Liver (tissue), 9 donors: ENCODE data around the gene MRPS18A. TPM values are rescaled to one million over a fixed set of nuclear protein-coding genes. Genes with fewer than 3 reads are reported as not detected.

Source experiments
- DNase-seq: peaks from one replicate; pipeline ENCODE4 v3.0.0-alpha.2; 2017; ENCODE audit warnings: low spot score
- H3K27ac ChIP-seq, 2 donors: one replicate each; pipeline ENCODE4 v1.7.0; 2013; ENCODE audit warnings: inconsistent platforms in 2 of 2, low read length in 2 of 2, control low read depth in 1 of 2, low read depth in 1 of 2, mild to moderate bottlenecking in 1 of 2
- H3K27me3 ChIP-seq, 4 donors: one replicate each; pipeline versions ENCODE4 v1.6.1 to v1.7.0; 2013; ENCODE audit warnings: low read length in 3 of 4, inconsistent platforms in 1 of 4, mild to moderate bottlenecking in 1 of 4, moderate library complexity in 1 of 4; ENCODE audit not compliant: control insufficient read depth in 4 of 4, insufficient read depth in 4 of 4
- H3K36me3 ChIP-seq, 4 donors: one replicate each; pipeline versions ENCODE4 v1.6.1 to v1.7.0; 2013; ENCODE audit warnings: low read length in 3 of 4, mild to moderate bottlenecking in 3 of 4, low read depth in 1 of 4, moderate library complexity in 1 of 4; ENCODE audit not compliant: control insufficient read depth in 4 of 4, insufficient read depth in 3 of 4
- H3K4me1 ChIP-seq, 4 donors: one replicate each; pipeline versions ENCODE4 v1.6.1 to v1.7.0; 2013; ENCODE audit warnings: low read length in 3 of 4, mild to moderate bottlenecking in 3 of 4, moderate library complexity in 1 of 4; ENCODE audit not compliant: control insufficient read depth in 4 of 4, insufficient read depth in 4 of 4
- H3K4me3 ChIP-seq, 3 donors: one replicate each; pipeline versions ENCODE4 v1.6.1 to v1.7.0; 2013; ENCODE audit warnings: low read length in 3 of 3, control low read depth in 1 of 3, low read depth in 1 of 3, mild to moderate bottlenecking in 1 of 3
- H3K9ac ChIP-seq, 2 donors: one replicate each; pipeline ENCODE4 v1.7.0; 2013; ENCODE audit warnings: low read length in 2 of 2, mild to moderate bottlenecking in 2 of 2, moderate library complexity in 2 of 2, control low read depth in 1 of 2, low read depth in 1 of 2
- H3K9me3 ChIP-seq, 4 donors: one replicate each; pipeline versions ENCODE4 v1.6.1 to v1.7.0; 2013; ENCODE audit warnings: low read length in 3 of 4; ENCODE audit not compliant: control insufficient read depth in 4 of 4
- ATF3 ChIP-seq: IDR thresholded peaks from 2 replicates; pipeline ENCODE4 v1.6.1; 2016; ENCODE audit warnings: antibody characterized with exemption
- EGR1 ChIP-seq, 2 donors: IDR thresholded peaks; 2 replicates each; pipeline ENCODE4 v1.6.1; 2016 to 2018; ENCODE audit warnings: antibody characterized with exemption in 2 of 2, low read depth in 2 of 2
- FOXA1 ChIP-seq: IDR thresholded peaks from 2 replicates; pipeline ENCODE4 v1.6.1; 2016; ENCODE audit warnings: antibody characterized with exemption
- FOXA2 ChIP-seq: IDR thresholded peaks from 2 replicates; pipeline ENCODE4 v1.6.1; 2016; ENCODE audit warnings: antibody characterized with exemption
- GABPA ChIP-seq, 2 donors: IDR thresholded peaks in 1 of 2; conservative IDR thresholded peaks in 1 of 2; 2 replicates each; pipeline ENCODE4 v1.6.1; 2016; ENCODE audit warnings: antibody characterized with exemption in 2 of 2, mild to moderate bottlenecking in 1 of 2, moderate library complexity in 1 of 2
- HNF4A ChIP-seq, 2 donors: conservative IDR thresholded peaks; 2 replicates each; pipeline ENCODE4 v1.6.1; 2016; ENCODE audit warnings: antibody characterized with exemption in 2 of 2, mild to moderate bottlenecking in 2 of 2
- HNF4G ChIP-seq: IDR thresholded peaks from 2 replicates; pipeline ENCODE4 v1.6.1; 2016; ENCODE audit warnings: antibody characterized with exemption
- MAX ChIP-seq: IDR thresholded peaks from 2 replicates; pipeline ENCODE4 v1.6.1; 2016; ENCODE audit warnings: antibody characterized with exemption
- NR2F2 ChIP-seq: IDR thresholded peaks from 2 replicates; pipeline ENCODE4 v1.6.1; 2016; ENCODE audit warnings: antibody characterized with exemption
- RAD21 ChIP-seq, 2 donors: IDR thresholded peaks; 2 replicates each; pipeline ENCODE4 v1.6.1; 2016; ENCODE audit warnings: antibody characterized with exemption in 2 of 2, mild to moderate bottlenecking in 2 of 2
- SP1 ChIP-seq: IDR thresholded peaks from 2 replicates; pipeline ENCODE4 v1.6.1; 2018; ENCODE audit warnings: antibody characterized with exemption, mild to moderate bottlenecking
- TAF1 ChIP-seq: conservative IDR thresholded peaks from 2 replicates; pipeline ENCODE4 v1.6.1; 2016; ENCODE audit warnings: antibody characterized with exemption, mild to moderate bottlenecking
- YY1 ChIP-seq: IDR thresholded peaks from 2 replicates; pipeline ENCODE4 v1.6.1; 2016; ENCODE audit warnings: antibody characterized with exemption, mild to moderate bottlenecking
- WGBS: extraction: QIAGEN DNeasy Blood & Tissue Kit; methylation state at CpG from one replicate; pipeline ENCODE4 v1.1.7; 2013; 5-methylcytosine and 5-hydroxymethylcytosine counted together
- polyA plus RNA-seq, 2 donors: library from polyadenylated mRNA; stranded (reverse) in 1 of 2; unstranded in 1 of 2; fragments of 200-250 nt in 1 of 2; fragments of >200 nt in 1 of 2; fragmentation: Nextera tagmentation in 1 of 2; extraction: Ambion mirVana in 1 of 2; gene quantifications; one replicate each; pipeline versions ENCODE4 v1.2.1 to v1.2.3, GENCODE V29; 2013 to 2015
- total RNA-seq, 2 donors: library from RNA; depleted of rRNA; stranded (reverse); fragments of >200 nt; gene quantifications; one replicate each; pipeline ENCODE4 v1.2.3, GENCODE V29; 2014
- TF ChIP-seq, protein P1 (sequence below): fragments of 150-350 bp; IDR thresholded peaks from 2 replicates; pipeline ENCODE4 v1.5.1; 2017; ENCODE audit warnings: improper control_type of control experiment, low read depth, low read length; ENCODE audit not compliant: missing input control
- TF ChIP-seq, protein P2 (sequence below): IDR thresholded peaks from 2 replicates; pipeline ENCODE4 v1.6.1; 2016; ENCODE audit warnings: antibody characterized with exemption, mild to moderate bottlenecking
- TF ChIP-seq, protein P3 (sequence below): IDR thresholded peaks from 2 replicates; pipeline ENCODE4 v1.6.1; 2016; ENCODE audit warnings: antibody characterized with exemption
- donor health status: healthy.
- donor health status: healthy.
- donor health status: healthy.
- donor health status: healthy.
- donor health status: healthy.

Gene MRPS18A
- total and polyA plus RNA-seq, 4 donors: 21.5 to 50.5 (median 35.0) TPM

GRCh38 chr6:43680308-43681200 lies 7.0 kb downstream of the MRPS18A start:
- Histone ChIP-seq H3K9me3 (no peaks in the 10 kb centered on the region), H3K36me3 (peaks cover 7 to 46% (median 19%) of the 10 kb centered on the region in 4 donors), H3K27ac (no peak overlapping the region), H3K4me3 (no peak overlapping the region), H3K9ac (no peak overlapping the region), H3K4me1 (peaks cover 0 to 3% (median under 1%) of the 10 kb centered on the region in 4 donors), H3K27me3 (no peaks in the 10 kb centered on the region)
- TF ChIP-seq ATF3 (no peak), YY1 (no peak), RAD21 (IDR thresholded peaks at IDR 0.05) (no peak), GABPA (IDR thresholded peaks at IDR 0.05 in 1 of 2, conservative IDR thresholded peaks at IDR 0.05 in 1 of 2) (no peak), NR2F2 (no peak), SP1 (no peak)
- no peak for DNase-seq
- 87% methylated on average over 11 of the region's 11 CpGs for WGBS

- Histone ChIP-seq H3K27ac (no peak overlapping the region), H3K9ac (no peak overlapping the region), H3K27me3 (no peaks in the 10 kb centered on the region), H3K36me3 (peaks cover 12 to 61% (median 28%) of the 10 kb centered on the region in 4 donors), H3K9me3 (no peaks in the 10 kb centered on the region), H3K4me1 (no peaks in the 10 kb centered on the region), H3K4me3 (no peak overlapping the region)
- DNase-seq: no peak
- WGBS: 85% methylated on average over 6 of the region's 6 CpGs
- TF ChIP-seq, protein P1, sequence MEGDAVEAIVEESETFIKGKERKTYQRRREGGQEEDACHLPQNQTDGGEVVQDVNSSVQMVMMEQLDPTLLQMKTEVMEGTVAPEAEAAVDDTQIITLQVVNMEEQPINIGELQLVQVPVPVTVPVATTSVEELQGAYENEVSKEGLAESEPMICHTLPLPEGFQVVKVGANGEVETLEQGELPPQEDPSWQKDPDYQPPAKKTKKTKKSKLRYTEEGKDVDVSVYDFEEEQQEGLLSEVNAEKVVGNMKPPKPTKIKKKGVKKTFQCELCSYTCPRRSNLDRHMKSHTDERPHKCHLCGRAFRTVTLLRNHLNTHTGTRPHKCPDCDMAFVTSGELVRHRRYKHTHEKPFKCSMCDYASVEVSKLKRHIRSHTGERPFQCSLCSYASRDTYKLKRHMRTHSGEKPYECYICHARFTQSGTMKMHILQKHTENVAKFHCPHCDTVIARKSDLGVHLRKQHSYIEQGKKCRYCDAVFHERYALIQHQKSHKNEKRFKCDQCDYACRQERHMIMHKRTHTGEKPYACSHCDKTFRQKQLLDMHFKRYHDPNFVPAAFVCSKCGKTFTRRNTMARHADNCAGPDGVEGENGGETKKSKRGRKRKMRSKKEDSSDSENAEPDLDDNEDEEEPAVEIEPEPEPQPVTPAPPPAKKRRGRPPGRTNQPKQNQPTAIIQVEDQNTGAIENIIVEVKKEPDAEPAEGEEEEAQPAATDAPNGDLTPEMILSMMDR: no peak
- no peak for TF ChIP-seq FOXA2
- TF ChIP-seq HNF4G: no peak
- TF ChIP-seq HNF4A (conservative IDR thresholded peaks at IDR 0.05): no peak
- no peak for TF ChIP-seq MAX
- TF ChIP-seq NR2F2: no peak
- TF ChIP-seq, protein P2, sequence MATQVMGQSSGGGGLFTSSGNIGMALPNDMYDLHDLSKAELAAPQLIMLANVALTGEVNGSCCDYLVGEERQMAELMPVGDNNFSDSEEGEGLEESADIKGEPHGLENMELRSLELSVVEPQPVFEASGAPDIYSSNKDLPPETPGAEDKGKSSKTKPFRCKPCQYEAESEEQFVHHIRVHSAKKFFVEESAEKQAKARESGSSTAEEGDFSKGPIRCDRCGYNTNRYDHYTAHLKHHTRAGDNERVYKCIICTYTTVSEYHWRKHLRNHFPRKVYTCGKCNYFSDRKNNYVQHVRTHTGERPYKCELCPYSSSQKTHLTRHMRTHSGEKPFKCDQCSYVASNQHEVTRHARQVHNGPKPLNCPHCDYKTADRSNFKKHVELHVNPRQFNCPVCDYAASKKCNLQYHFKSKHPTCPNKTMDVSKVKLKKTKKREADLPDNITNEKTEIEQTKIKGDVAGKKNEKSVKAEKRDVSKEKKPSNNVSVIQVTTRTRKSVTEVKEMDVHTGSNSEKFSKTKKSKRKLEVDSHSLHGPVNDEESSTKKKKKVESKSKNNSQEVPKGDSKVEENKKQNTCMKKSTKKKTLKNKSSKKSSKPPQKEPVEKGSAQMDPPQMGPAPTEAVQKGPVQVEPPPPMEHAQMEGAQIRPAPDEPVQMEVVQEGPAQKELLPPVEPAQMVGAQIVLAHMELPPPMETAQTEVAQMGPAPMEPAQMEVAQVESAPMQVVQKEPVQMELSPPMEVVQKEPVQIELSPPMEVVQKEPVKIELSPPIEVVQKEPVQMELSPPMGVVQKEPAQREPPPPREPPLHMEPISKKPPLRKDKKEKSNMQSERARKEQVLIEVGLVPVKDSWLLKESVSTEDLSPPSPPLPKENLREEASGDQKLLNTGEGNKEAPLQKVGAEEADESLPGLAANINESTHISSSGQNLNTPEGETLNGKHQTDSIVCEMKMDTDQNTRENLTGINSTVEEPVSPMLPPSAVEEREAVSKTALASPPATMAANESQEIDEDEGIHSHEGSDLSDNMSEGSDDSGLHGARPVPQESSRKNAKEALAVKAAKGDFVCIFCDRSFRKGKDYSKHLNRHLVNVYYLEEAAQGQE: no peak
- no peak for TF ChIP-seq TAF1
- no peak for TF ChIP-seq ATF3
- TF ChIP-seq SP1: no peak
- no peak for TF ChIP-seq RAD21 (IDR thresholded peaks at IDR 0.05)
- TF ChIP-seq EGR1 (IDR thresholded peaks at IDR 0.05; ENCODE audit: low read depth in 2 of 2): no peak
- TF ChIP-seq YY1: no peak
- no peak for TF ChIP-seq FOXA1
- TF ChIP-seq, protein P3, sequence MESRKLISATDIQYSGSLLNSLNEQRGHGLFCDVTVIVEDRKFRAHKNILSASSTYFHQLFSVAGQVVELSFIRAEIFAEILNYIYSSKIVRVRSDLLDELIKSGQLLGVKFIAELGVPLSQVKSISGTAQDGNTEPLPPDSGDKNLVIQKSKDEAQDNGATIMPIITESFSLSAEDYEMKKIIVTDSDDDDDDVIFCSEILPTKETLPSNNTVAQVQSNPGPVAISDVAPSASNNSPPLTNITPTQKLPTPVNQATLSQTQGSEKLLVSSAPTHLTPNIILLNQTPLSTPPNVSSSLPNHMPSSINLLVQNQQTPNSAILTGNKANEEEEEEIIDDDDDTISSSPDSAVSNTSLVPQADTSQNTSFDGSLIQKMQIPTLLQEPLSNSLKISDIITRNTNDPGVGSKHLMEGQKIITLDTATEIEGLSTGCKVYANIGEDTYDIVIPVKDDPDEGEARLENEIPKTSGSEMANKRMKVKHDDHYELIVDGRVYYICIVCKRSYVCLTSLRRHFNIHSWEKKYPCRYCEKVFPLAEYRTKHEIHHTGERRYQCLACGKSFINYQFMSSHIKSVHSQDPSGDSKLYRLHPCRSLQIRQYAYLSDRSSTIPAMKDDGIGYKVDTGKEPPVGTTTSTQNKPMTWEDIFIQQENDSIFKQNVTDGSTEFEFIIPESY: no peak
- no peak for TF ChIP-seq GABPA (IDR thresholded peaks at IDR 0.05 in 1 of 2, conservative IDR thresholded peaks at IDR 0.05 in 1 of 2)
Observed at GRCh38 chr6:43679057-43679456, 8.5 kb downstream of the MRPS18A start.
